Pons (tissue), 1 donor: Measurements from ENCODE around the gene LRIF1.
A peak's percentile ranks its signal among the peaks of the same experiment; 100 is the strongest.
"Not testable (repeated sequence)": the region's sequence is repeated elsewhere in the genome, so short reads cannot be mapped to it uniquely, and the experiment has no call there.

Experiments
- DNase-seq: peaks from one replicate; pipeline ENCODE4 v3.0.0-alpha.2; 2016; ENCODE audit warnings: low spot score

Gene LRIF1, protein sequence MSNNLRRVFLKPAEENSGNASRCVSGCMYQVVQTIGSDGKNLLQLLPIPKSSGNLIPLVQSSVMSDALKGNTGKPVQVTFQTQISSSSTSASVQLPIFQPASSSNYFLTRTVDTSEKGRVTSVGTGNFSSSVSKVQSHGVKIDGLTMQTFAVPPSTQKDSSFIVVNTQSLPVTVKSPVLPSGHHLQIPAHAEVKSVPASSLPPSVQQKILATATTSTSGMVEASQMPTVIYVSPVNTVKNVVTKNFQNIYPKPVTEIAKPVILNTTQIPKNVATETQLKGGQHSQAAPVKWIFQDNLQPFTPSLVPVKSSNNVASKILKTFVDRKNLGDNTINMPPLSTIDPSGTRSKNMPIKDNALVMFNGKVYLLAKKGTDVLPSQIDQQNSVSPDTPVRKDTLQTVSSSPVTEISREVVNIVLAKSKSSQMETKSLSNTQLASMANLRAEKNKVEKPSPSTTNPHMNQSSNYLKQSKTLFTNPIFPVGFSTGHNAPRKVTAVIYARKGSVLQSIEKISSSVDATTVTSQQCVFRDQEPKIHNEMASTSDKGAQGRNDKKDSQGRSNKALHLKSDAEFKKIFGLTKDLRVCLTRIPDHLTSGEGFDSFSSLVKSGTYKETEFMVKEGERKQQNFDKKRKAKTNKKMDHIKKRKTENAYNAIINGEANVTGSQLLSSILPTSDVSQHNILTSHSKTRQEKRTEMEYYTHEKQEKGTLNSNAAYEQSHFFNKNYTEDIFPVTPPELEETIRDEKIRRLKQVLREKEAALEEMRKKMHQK

DNA sequence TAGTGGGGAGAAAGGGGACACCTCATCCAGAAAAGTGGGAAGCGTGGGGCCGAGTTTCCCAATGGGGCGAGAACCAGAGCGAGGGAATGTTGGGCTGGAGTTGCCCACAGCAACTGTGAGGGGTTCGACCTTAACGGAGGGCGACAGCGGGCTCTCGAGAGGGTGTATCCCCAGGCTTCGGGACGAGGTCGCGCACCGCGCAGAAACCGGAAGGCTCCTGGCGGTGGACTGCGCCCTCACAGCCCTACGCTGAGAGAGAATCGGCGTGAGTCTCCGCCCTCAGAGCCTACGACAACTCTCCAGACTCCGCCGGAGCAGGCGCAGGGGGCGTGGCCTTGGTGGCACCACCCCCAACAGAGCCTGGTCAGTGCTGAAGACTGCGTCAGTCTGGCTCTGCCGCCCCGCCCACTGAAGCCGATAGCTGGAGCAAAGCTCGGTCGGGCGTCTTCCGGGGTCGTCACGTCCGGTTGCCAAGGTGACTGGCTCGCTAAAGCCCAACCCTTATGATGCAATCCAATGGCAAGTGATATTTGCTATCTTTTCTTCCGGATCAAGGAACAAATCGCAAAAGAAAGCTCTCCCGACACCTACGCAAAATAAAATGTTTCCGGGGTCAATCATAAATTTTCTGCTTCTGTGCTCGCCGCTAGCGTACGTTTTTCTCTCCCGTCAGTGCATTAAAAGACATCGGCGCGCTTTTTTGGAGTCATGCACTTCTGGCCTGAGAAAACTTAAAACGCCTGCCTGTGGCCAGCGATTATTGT, at the start of gene LRIF1:
Gene LRIF1, minus strand, starts transcription at position 232 of the 764 bp plus-strand sequence. CDS start 234 bp downstream, outside the sequence.
- peak; percentile 98 for DNase-seq

DNA sequence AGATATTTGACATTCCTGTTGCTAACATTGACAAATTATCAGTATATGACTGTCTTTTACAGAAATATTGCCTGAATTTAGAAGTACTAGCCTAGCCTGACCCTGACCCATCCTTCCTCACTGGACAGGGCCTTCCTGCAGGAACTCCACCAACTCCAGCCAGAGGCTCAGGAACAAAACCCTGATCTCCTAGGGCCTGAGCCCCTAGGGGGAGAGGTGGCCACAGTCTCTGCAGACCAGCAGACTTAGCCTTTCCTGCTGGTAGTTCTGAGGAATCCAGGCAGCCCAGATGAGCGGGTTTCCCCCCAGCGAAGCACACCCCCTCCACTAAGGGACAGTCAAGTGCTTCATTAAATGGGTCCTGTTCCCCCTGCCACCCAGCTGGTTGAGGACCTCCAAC, 44.3 kb upstream of the LRIF1 start:
- no peak for DNase-seq

DNA sequence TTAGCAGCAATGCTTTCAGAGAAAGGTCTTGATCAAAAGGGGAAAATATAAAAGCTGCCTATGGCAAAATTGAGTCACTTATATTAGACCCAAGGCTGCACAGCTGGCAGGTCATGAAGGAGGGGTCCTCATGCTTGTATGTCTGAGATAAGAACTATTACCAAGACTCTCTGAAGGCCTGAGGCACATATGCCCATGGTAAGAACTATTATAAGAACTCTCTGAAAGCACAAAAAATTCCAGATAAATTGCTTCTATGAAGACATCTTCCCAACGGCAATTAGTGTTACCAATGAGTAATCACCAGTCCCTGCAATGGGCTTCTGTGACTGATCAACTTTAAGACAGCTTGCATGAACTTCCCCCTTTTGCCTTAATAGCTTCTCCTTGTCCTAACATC, 42.8 kb upstream of the LRIF1 start:
- no peak for DNase-seq

DNA sequence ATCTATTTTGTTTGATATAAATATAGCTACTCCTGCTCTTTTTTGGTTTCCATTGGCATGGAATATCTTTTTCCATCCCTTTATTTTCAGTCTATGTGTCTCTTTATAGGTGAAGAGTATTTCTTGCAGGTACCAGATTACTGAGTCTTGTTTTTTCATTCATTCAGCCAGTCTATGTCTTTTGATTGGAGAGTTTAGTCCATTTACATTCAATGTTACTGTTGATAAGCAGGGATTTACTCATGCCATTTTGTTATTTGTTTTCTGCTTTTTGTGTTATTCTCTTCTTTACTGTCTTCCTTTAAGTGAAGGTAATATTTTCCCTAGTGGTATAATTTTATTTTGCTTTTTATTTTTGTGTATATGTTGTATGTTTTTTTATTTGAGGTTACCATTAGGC, 35.9 kb upstream of the LRIF1 start:
- DNase-seq = not testable (repeated sequence)

DNA sequence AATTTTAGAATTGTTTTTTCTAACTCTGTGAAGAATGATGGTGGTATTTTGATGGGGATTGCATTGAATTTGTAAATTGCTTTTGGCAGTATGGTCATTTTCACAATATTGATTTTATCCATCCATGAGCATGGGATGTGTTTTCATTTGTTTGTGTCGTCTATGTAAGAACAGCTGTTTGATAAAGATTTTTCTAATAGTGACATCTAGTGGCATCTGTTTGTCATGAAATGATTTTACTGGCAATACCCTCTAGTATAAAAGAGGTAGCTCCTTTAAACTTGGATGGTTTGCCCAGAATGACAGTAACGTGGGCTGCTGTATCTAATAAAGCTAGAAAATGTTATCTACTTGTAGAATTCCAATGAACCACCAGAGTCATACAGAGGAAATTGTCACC, 28.6 kb upstream of the LRIF1 start:
- not testable (repeated sequence) for DNase-seq

DNA sequence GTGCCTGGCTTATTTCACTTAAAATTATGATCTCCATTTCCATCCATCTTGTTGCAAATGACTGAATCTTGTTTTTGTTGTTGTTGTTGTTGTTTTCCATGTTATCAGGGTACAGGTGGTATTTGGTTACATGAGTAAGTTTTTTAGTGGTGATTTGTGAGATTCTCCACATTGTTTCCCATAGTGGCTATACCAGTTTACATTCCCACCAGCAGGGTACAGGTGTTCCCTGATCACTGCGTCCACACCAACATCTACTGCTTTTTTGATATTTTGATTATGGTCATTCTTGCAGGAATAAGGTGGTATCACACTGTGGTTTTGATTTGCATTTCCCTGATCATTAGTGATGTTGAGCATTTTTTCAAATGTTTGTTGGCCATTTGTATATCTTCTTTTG, 27.6 kb upstream of the LRIF1 start:
- DNase-seq = not testable (repeated sequence)

DNA sequence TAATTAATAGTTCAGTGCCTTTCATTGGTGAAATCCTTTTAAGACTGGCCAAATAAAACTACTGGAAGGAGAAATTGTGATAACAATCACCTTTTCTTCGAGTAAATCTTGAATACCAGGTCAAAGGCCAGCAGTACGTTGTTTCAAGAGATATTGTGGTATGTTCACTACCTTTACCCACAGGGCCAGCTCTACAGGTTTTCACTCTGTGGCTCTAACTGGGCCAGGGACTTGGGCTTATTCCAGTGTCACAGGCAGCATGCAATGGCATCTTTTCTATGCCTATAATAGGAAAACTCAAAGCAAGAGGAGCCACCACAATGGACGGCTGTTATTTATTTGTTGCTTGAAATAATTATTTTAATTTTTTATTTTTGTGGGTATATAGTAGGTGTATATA, 26.8 kb upstream of the LRIF1 start:
- no peak for DNase-seq

DNA sequence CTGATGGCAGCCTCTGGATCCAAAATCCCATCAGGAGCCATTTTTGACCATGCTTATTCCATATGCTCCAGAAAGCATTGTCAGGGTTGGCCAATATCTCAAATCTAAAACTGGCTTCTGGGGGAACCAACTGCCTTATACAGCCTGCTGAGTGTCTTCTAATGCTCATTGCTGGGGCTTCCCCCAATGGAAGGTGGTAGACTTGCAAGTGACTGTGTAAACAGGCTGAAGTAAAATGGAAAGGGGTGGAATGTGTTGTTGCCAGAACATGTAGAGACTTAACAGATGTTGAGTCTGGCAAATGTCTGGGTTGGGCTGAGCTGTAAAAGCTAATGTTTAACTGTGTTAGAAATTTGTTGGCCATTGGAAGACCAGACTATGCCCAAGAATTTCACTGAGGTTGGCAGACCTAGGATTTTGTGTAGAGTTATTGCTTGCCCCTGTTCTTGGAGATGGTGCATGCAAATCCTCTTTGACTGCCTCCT, 22.7 kb upstream of the LRIF1 start:
- DNase-seq = no peak

DNA sequence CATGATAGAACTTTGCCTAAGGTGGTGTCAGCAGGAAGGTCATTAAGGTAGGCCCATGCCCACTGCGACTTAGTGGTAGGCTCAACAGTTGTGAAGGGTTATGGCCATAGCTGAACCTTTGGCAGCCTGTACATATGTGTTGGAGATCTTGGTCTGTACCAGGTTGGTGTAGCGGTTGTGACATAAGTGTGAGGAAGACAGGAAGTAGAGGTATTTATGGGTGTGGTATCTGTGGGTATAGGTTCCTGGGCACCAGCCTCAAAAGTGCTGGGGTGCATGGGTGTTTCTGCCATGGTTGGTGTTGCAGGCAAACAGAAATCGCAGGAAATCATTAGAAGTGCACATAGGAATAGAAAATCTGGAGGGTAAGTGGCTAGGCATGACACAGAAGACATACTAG, 18.6 kb upstream of the LRIF1 start:
- no peak for DNase-seq

DNA sequence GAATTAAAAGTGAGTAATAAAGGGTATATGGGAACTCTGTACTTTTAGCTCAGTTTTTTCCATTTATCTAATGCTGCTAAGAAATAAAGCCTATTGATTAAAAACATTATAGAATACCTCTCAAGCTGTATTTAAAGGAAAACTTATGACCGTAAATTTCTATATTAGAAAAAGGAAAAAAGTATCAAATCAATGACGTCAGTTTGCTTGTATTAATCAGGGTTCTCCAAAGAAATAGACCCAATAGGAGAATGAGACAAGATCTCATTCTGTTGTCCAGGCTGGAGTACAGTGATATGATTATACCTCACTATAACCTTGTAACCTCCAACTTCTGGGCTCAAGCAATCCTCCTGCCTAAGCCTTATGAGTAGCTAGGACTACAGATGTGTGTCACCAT, 15.4 kb upstream of the LRIF1 start:
- no peak for DNase-seq

DNA sequence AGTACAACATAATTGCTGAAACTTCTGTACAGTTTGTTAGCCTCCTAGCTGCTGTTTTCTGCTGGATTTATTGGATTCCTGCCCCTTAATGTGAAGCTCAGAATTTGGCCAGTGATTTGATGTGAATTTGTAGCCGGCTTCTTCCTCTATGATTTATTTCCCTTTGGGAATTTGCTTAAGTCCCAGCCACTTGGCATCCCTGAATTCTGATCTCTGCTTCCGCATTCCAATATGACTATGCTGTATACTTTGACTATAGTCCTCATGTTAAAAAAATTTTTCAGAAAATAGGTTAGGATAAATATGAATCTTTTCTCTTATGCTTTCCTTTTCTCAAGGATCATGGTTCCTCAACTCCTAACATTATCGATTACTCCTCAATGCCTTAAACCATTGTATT, 12.4 kb upstream of the LRIF1 start:
- DNase-seq = no peak

DNA sequence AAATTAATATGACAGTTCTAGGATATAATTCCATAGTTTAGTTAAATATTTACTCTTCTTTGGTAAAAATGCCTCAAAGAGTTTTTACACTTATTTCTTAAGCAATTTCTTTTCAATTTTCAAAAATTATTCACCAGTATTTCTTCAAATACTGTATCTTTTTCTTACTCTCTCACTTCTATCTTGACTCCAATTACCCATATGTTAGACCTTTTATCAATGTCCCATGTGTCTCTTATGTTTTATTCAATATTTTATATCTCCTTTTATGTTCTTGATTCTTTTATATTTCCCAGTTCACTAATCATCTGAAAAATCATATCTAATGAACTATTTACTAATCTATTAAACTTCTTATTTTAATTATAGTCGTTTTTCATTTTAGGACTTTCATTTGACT, 11.5 kb upstream of the LRIF1 start:
- DNase-seq = no peak

DNA sequence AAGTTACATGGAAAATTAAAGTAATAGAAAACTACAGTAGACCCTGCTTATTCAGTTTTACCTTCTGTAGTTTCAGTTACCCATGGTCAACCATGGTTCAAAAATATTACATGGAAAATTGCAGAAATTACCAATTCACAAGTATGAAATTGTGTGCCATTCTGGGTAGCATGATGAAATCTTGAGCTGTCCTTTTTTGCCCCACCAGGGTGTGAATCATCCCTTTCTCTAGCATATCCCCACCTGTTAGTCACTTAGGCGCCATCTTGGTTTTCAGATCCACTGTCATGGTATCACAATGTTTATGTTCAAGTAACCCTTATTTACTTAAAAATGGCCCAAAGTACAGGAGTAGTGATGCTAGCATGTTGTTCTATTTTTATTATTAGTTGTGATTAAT, 3.5 kb upstream of the LRIF1 start:
- no peak for DNase-seq

DNA sequence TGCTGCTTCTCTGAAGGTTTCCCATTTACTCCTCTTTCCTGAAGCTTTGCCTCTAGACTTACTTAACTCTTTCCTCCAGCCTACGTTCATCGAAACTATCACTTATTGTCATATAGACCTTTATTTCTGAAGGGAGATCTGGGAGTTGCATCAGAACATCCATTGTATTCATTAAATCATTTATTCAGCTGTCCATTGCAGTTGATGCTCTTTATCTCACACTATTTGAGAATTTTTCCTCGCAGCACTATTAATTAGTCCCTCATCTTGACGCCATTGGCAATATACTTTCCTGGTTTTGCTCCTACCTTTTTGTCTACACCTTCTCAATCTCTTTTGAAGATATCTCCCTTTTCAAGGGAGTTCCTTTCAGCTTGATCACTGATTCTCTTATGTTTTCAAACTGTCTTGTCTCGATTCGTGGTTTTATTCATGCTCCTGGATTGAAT, 757 bp upstream of the LRIF1 start:
- no peak for DNase-seq

DNA sequence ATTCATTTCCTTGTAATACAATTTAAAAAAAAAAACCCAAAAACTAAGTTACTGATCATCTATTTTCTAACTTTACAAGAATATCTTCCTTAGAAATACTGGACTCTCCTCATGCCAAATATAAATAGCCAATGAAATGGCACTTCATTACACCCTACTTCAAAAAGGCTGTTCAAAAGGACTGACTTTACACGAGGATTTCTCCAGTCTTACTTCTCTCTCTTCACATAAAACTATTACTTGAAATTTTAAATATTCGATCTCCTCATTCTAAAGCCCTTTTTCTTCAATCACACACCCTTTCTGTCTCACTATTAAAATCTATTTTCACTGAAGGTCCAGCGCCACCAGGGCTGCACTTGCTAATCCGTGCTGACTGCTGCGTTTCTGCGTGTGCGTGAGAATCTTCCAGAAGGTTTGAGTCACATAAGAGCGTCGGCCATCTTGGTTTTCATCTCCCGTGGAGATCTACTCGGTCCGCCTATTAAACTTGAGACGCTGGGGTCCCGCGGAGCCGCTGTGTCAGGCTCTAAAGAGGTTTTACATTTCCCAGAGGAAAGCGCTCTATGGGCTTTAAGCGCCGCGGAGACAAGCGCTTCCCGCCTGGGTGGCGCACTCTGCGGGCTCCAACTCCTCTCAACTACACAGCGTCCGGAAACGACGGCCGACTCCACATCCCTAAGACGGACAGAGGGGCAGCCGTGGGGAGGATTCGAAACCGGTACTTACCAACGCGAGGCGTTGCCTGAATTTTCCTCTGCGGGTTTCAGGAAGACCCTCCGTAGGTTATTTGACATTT, 631 bp downstream of the LRIF1 start:
- peak; percentile 66 for DNase-seq

DNA sequence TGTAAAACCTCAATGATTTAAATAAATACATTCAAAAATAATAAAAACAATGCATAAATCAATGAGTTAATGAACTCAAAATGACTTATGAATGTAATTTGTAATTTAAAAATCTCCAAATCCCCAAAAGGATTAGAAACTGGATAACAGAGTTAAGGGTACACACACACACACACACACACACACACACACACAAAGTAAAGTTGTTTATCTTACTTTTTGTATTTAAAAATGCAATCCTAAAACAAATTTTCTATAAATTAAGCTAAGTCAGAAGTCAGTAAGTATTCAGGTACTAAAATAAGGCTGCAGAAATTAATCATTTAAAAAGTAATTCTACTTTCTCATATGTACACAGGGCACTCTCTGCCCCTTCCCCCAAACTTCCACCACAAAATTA, 1.8 kb downstream of the LRIF1 start:
- DNase-seq = no peak

DNA sequence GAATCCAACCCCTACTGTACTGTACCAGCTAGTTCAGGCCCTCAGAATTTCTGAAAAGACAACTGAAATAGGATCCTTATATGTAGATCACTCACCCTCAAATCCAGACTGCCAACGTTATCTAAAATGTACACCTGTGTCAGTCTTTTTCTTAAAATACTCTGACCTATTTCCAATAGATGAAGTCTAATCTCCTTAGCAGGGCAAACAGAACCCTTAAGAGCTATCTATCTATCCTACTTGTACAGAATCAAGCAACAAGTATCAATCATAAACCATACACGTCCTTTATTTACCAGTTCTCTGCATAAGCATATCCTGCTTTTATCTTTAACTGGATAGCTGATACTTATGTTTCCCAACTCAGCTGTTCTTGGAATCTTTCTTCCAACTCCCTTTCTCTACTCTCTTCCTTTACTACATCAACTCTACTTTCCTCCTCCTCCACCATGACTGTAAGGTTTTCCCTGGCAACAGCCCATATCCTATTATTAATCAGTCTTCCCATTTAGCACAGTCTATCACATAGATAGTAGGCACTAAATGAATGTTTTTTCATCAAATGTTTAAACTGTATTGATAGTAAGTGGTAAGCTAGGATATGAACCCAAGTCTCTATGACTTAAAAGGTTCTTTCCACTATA, 2.8 kb downstream of the LRIF1 start:
- DNase-seq = no peak

DNA sequence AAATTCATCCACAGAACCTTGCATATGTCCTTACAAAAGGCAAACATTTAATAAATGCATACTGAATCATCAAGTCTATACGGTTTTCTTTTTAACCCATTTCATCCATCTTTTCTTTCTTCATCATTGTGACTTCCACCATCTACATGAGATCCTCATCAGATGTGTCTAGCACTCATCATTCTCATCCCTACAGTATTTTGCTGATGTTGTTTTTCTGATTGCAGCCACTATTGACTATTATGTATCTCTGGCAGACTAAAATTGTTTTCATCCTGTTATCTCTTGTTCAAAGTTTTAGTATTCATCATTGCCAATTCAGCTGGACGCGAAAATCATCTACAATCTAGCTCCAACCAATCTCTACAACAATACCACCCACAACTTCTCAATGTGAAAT, 5.9 kb downstream of the LRIF1 start:
- no peak for DNase-seq

DNA sequence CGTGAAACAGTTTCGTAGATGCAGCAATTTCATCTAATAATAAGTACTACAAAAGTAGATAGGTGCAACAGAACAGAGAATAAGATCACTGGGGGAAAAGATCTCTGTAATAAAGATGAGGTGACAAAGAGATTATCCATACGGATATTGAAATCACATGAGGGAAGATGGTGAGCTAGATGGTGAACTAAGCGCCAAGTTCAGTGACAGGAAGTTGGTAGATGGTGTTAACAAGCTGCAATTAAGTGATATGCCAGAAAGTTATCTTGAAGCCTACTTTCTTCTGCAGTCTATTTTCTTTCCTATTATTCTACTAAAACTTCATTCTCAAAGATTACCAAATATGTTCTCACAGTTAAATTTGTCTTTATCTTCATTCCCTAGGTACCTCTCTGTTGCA, 7.1 kb downstream of the LRIF1 start:
- DNase-seq = no peak

DNA sequence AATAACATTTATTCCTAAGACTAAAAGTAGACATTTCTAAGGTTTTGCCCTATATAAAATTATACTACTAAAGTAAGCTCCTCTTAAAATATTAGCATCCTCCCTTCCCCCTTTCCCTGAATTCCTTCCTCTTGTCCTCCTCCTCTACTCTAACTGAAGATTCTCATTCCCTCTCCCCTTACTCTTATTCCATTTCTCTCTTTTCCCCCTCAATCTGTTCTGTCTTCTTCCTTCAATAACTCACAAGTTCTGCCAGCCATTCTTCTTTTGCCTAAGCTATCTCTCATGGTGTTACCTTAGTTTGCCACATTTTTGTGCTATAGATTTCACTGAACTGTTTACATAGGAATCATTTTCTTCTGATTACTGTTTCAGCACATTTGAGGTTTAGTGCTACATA, 10.7 kb downstream of the LRIF1 start:
- no peak for DNase-seq

DNA sequence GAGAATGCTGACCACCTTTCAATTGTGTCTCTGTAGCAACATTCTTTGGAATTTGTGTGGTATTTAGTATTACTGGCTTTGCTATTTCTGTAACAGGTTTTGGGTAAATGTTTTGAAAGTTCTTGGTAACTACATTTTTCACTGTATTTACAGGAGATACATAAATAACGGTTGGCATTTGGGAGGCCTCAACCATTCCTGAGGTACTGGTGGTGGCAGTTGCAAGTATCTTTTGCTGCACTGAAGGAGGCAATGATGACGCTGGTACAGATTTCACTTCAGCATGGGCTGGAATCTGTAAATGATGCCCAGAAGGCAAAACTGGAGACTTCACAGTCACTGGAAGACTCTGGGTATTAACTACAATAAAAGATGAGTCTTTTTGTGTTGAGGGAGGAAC, 11.7 kb downstream of the LRIF1 start:
- no peak for DNase-seq
